Esophagus squamous epithelium (tissue), 5 donors: ENCODE results near the gene ALDH3A2. TPM values are rescaled to one million over a fixed set of nuclear protein-coding genes. Genes with fewer than 3 reads are reported as not detected.

ENCODE experiments used
- DNase-seq: peaks from one replicate; lab custom pipeline; 2025; lab: John Stamatoyannopoulos, UW
- H3K27ac ChIP-seq, 4 donors: fragments of 200-600 bp; sonication (generic); one replicate each; pipeline ENCODE4 v1.5.1; 2016 to 2019; ENCODE audit warnings: mild to moderate bottlenecking in 1 of 4
- H3K27me3 ChIP-seq, 4 donors: fragments of 200-600 bp; sonication (generic); 1 replicate in 3 of 4; 2 replicates in 1 of 4; pipeline versions ENCODE4 v1.5.1 to v1.6.0; 2017 to 2021; ENCODE audit warnings: antibody characterized with exemption in 1 of 4
- H3K36me3 ChIP-seq, 3 donors: fragments of 200-600 bp; sonication (generic); one replicate each; pipeline ENCODE4 v1.5.1; 2016 to 2019
- H3K4me1 ChIP-seq, 3 donors: fragments of 200-600 bp; sonication (generic); one replicate each; pipeline ENCODE4 v1.5.1; 2017 to 2019
- H3K4me3 ChIP-seq, 4 donors: fragments of 200-600 bp; sonication (generic); 1 replicate in 3 of 4; 2 replicates in 1 of 4; pipeline ENCODE4 v1.5.1; 2016 to 2019; ENCODE audit warnings: mild to moderate bottlenecking in 2 of 4, moderate library complexity in 1 of 4
- H3K9me3 ChIP-seq, 3 donors: fragments of 200-600 bp; sonication (generic); one replicate each; pipeline ENCODE4 v1.5.1; 2016 to 2019
- CTCF ChIP-seq, 6 experiments: fragments of 450-650 bp in 4 of 6; fragments of 200-600 bp in 2 of 6; sonication (generic) in 2 of 6; IDR thresholded peaks; one replicate each; pipeline ENCODE4 v1.5.1; 2016 to 2019; ENCODE audit warnings: antibody characterized with exemption in 6 of 6, mild to moderate bottlenecking in 4 of 6, moderate library complexity in 4 of 6
- POLR2A ChIP-seq, 4 donors: fragments of 450-650 bp; IDR thresholded peaks; one replicate each; pipeline ENCODE4 v1.6.1; 2017; ENCODE audit warnings: antibody characterized with exemption in 4 of 4, mild to moderate bottlenecking in 4 of 4, moderate library complexity in 3 of 4
- WGBS, 2 donors: methylation state at CpG; one replicate each; pipeline ENCODE4 v1.1.5; 2018; 5-methylcytosine and 5-hydroxymethylcytosine counted together
- intact Hi-C: fragments of 100-400 bp; cut with DNase I; formaldehyde crosslinking; loops from one replicate; pipeline ENCODE4 v1.15.0; 2022
- total RNA-seq, 4 donors: library from RNA; depleted of rRNA; stranded (reverse); fragments of >200 nt; gene quantifications; one replicate each; pipeline ENCODE4 v1.1.0, GENCODE V29; 2016
- donor health status: DM: yes; HTN: yes; CAD: no.

The ALDH3A2 gene
- total RNA-seq, 4 donors from 2014 or later: 169 to 351 (median 305) TPM

- 0 to 5% methylated on average over 2 of the region's 2 CpGs for WGBS, 2 donors
- peak overlapping the region; percentile 67 to 95 (median 86) for H3K4me3 ChIP-seq
- no peak for TF ChIP-seq CTCF (IDR thresholded peaks at IDR 0.05)
- no peak for TF ChIP-seq POLR2A (IDR thresholded peaks at IDR 0.05)
- H3K36me3 ChIP-seq: peaks cover 0 to 15% (median 10%) of the 10 kb centered on the region in 3 donors
- H3K4me1 ChIP-seq: peaks cover 22 to 90% (median 39%) of the 10 kb centered on the region in 3 donors
- intact Hi-C loops: loop anchor here (5.0 to 10.0 kb wide), 2 partner anchors 103 to 134 kb away; no protein-coding TSS in a partner anchor
- H3K27me3 ChIP-seq: no peaks in the 10 kb centered on the region
- H3K27ac ChIP-seq: peak overlapping the region; percentile 93 to 99 (median 97)
- no peak for DNase-seq
- no peaks in the 10 kb centered on the region for H3K9me3 ChIP-seq
These were observed 657 bp downstream of the ALDH3A2 start for GRCh38 chr17:19649274-19649541.

GRCh38 chr17:19650826-19651225 is 2.3 kb downstream of the ALDH3A2 start:
- intact Hi-C loops: no loop called here
- no peak for DNase-seq
- peaks cover 17 to 90% (median 42%) of the 10 kb centered on the region in 3 donors for H3K4me1 ChIP-seq
- no peaks in the 10 kb centered on the region for H3K27me3 ChIP-seq
- TF ChIP-seq POLR2A (IDR thresholded peaks at IDR 0.05): no peak
- TF ChIP-seq CTCF (IDR thresholded peaks at IDR 0.05): no peak
- 45 to 48% methylated on average over 1 of the region's 1 CpG for WGBS, 2 donors
- H3K36me3 ChIP-seq: peaks cover 5 to 31% (median 10%) of the 10 kb centered on the region in 3 donors
- peak overlapping the region; percentile 67 to 95 (median 86) for H3K4me3 ChIP-seq
- peak overlapping the region; percentile 70 to 99 (median 95) for H3K27ac ChIP-seq
- H3K9me3 ChIP-seq: no peaks in the 10 kb centered on the region

GRCh38 chr17:19651451-19652238 is 3.1 kb downstream of the ALDH3A2 start:
- Histone ChIP-seq H3K4me3 (peak overlapping the region; percentile 67 to 95 (median 86)), H3K4me1 (peaks cover 16 to 90% (median 39%) of the 10 kb centered on the region in 3 donors), H3K36me3 (peaks cover 5 to 39% (median 10%) of the 10 kb centered on the region in 3 donors), H3K9me3 (no peaks in the 10 kb centered on the region), H3K27ac (peak overlapping the region; percentile 70 to 99 (median 95)), H3K27me3 (no peaks in the 10 kb centered on the region)
- 28 to 37% methylated on average over 5 of the region's 5 CpGs for WGBS, 2 donors
- DNase-seq: no peak
- TF ChIP-seq CTCF (IDR thresholded peaks at IDR 0.05): no peak
- no peak for TF ChIP-seq POLR2A (IDR thresholded peaks at IDR 0.05)
- intact Hi-C loops: no loop called here

GRCh38 chr17:19652595-19652994 is 4.0 kb downstream of the ALDH3A2 start:
- H3K27ac ChIP-seq: peak overlapping the region; percentile 70 to 99 (median 95)
- intact Hi-C loops: no loop called here
- DNase-seq: no peak
- peaks cover 5 to 49% (median 10%) of the 10 kb centered on the region in 3 donors for H3K36me3 ChIP-seq
- H3K4me3 ChIP-seq: peak overlapping the region in 3 of 4 donors; percentile 82 to 95 (median 90)
- H3K4me1 ChIP-seq: peaks cover 10 to 90% (median 34%) of the 10 kb centered on the region in 3 donors
- H3K27me3 ChIP-seq: no peaks in the 10 kb centered on the region
- no peaks in the 10 kb centered on the region for H3K9me3 ChIP-seq
- 27 to 57% methylated on average over 3 of the region's 3 CpGs for whole genome bisulfite sequencing, 2 donors
- no peak for TF ChIP-seq POLR2A (IDR thresholded peaks at IDR 0.05)
- TF ChIP-seq CTCF (IDR thresholded peaks at IDR 0.05): no peak

- Histone ChIP-seq H3K9me3 (no peaks in the 10 kb centered on the region), H3K27ac (peak overlapping the region; percentile 8 to 70 (median 65)), H3K4me1 (peaks cover 10 to 100% (median 32%) of the 10 kb centered on the region in 3 donors), H3K27me3 (no peaks in the 10 kb centered on the region), H3K36me3 (peaks cover 5 to 67% (median 10%) of the 10 kb centered on the region in 3 donors), H3K4me3 (no peak overlapping the region)
- TF ChIP-seq POLR2A (IDR thresholded peaks at IDR 0.05) (no peak), CTCF (IDR thresholded peaks at IDR 0.05) (no peak)
- intact Hi-C loops: no loop called here
- DNase-seq: no peak
- 45 to 100% methylated on average over 1 to 5 of the region's 30 CpGs for WGBS, 2 donors
These were observed 5.9 kb downstream of the ALDH3A2 start for GRCh38 chr17:19654342-19654886.
